ENCODE data around the gene ALG11.

DNA sequence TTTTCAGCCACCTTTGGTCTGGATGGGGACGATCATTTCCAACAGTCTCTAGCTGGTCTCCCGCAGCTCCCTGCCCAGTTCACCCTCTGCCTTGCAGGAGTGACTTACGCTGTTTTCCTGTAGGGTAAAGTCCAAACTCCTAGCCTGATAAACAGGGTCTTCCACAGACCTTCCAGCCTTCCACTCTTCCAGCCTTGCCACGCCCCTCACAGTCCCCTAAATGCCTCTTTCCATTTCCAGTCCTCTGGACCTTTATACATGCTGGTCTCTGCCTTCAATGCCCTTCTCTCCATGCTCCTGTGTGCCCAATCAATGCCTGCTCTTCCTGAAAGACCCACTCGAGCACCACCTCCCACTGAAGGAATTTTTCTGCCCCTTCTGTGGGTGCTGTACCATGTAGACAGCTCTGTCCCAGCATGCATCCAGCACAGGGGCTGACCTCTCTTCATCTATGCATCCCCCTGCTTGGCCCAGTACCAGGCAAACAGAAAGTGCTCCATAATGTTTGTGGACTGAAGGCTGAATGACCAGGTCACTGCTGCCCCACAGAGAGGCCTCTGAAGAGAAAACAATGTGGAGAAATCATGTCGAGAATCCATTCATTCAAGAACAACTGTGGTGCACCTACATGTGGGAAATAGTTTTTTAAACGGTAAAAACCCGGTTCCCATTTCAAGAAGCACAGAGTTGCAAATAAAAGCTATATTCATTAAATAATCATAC, 5.5 kb upstream of the ALG11 start:
- no peak for TF ChIP-seq SUZ12 (IDR thresholded peaks at IDR 0.05)
- TF ChIP-seq CTBP1 (IDR thresholded peaks at IDR 0.05; ENCODE audit: borderline replicate concordance): no peak
- TF ChIP-seq, protein P1, sequence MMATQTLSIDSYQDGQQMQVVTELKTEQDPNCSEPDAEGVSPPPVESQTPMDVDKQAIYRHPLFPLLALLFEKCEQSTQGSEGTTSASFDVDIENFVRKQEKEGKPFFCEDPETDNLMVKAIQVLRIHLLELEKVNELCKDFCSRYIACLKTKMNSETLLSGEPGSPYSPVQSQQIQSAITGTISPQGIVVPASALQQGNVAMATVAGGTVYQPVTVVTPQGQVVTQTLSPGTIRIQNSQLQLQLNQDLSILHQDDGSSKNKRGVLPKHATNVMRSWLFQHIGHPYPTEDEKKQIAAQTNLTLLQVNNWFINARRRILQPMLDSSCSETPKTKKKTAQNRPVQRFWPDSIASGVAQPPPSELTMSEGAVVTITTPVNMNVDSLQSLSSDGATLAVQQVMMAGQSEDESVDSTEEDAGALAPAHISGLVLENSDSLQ (IDR thresholded peaks at IDR 0.05): no peak
- no peak for TF ChIP-seq TARDBP (IDR thresholded peaks at IDR 0.05)

All from HEK293T (cell line).